HG03354 (cell line): ENCODE data around the gene TNIP1.

Experiments used
- ATAC-seq: cut with Tn5 transposase; IDR thresholded peaks from one replicate; pipeline ENCODE4 v1.9.1; 2021; ENCODE audit warnings: mild to moderate bottlenecking; ENCODE audit not compliant: unreplicated experiment, poor library complexity, severe bottlenecking

TNIP1 gene

GRCh38 chr5:151051066-151051930 lies 29.5 kb downstream of the TNIP1 start:
- ATAC-seq, result peak; percentile 79

- no peak for ATAC-seq
Measured at GRCh38 chr5:151048526-151048925, 32.3 kb downstream of the TNIP1 start.

GRCh38 chr5:151047814-151048425 lies 32.9 kb downstream of the TNIP1 start:
- ATAC-seq, result peak; percentile 66

GRCh38 chr5:151042453-151043093 lies 38.3 kb downstream of the TNIP1 start:
- no peak for ATAC-seq

- ATAC-seq, result no peak
Measured at GRCh38 chr5:151041577-151042268, 39.1 kb downstream of the TNIP1 start.

- no peak for ATAC-seq
Measured at GRCh38 chr5:151040211-151040747, 40.6 kb downstream of the TNIP1 start.

- no peak for ATAC-seq
Measured at GRCh38 chr5:151039665-151040064, 41.2 kb downstream of the TNIP1 start.

- no peak for ATAC-seq
Measured at GRCh38 chr5:151038801-151039238, 42.0 kb downstream of the TNIP1 start.

GRCh38 chr5:151038412-151038745 lies 42.5 kb downstream of the TNIP1 start:
- no peak for ATAC-seq

- no peak for ATAC-seq
Measured at GRCh38 chr5:151037561-151038411, 43.0 kb downstream of the TNIP1 start.

GRCh38 chr5:151036556-151036955 lies 44.3 kb downstream of the TNIP1 start:
- ATAC-seq, result no peak

GRCh38 chr5:151034422-151035379 lies 46.1 kb downstream of the TNIP1 start:
- no peak for ATAC-seq

GRCh38 chr5:151033217-151033934 lies 47.5 kb downstream of the TNIP1 start:
- ATAC-seq, result no peak

GRCh38 chr5:151031554-151031953 lies 49.3 kb downstream of the TNIP1 start:
- no peak for ATAC-seq

GRCh38 chr5:151030379-151030778 lies 50.5 kb downstream of the TNIP1 start:
- ATAC-seq, result no peak

- no peak for ATAC-seq
Measured at GRCh38 chr5:151030056-151030336, 50.8 kb downstream of the TNIP1 start.

- ATAC-seq, result no peak
Measured at GRCh38 chr5:151029179-151030055, 51.4 kb downstream of the TNIP1 start.
